ENCODE data around the gene ARFGAP1.

The ARFGAP1 gene

DNA sequence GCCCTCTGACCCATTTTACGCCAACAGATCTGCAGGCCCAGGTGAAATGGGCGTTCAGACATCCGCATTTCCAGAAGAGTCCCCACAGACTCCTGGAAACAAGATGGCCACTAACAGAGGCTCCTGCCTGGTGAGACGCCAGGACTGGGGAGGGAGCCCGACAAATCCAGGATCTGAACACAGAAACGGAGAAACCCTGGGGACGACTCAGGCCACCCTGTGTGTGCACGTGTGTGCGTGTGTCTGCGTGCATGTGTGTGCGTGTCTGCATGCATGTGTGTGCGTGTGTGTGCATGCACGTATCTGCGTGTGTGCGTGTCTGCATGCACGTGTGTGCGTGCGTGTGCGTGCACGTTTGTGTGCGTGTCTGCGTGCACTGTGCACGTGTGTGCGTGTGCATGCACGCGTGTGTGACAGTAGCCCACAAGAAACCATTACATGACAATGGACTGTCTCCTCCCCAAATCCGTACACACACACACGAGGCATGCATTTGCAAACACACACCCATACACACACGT lies 63.7 kb downstream of the ARFGAP1 start:
- DNase-seq, result no peak

- no peak for DNase-seq
Observed at GRCh38 chr20:63337786-63338420, 65.3 kb downstream of the ARFGAP1 start.

Data from GOT3 (cell line).